MCF 10A (cell line): ENCODE data around the gene PSMD4. TPM values are rescaled to one million over a fixed set of nuclear protein-coding genes. Genes with fewer than 3 reads are reported as not detected.

ENCODE experiments used
- BruUV-seq: library from RNA; stranded (reverse); fragments of 400-500 nt; replicated peaks from 2 replicates; lab custom pipeline; 2021; lab: Mats Ljungman, UMichigan
- CTCF ChIA-PET: fragments of 300-600 bp; sonication (Branson Sonifier 250); formaldehyde crosslinking; extraction: SDS; loops from one replicate; lab custom pipeline; 2021; ENCODE audit warnings: antibody characterized with exemption, inconsistent platforms; lab: Yijun Ruan, JAX
- POLR2A ChIA-PET: fragments of 300-600, 350-650 bp; sonication (Branson Sonifier 250); formaldehyde crosslinking; extraction: SDS; loops from one replicate; lab custom pipeline; 2020; ENCODE audit warnings: antibody characterized with exemption, inconsistent platforms; lab: Yijun Ruan, JAX
- DNase-seq: peaks from one replicate; pipeline ENCODE4 v3.0.0-alpha.2; 2018; ENCODE audit not compliant: unreplicated experiment
- H3K27ac Mint-ChIP-seq: one replicate; pipeline ENCODE4 v1.8.0; 2022; ENCODE audit warnings: mild to moderate bottlenecking, low read depth, mixed read lengths; ENCODE audit not compliant: unreplicated experiment
- H3K27me3 Mint-ChIP-seq: one replicate; pipeline ENCODE4 v1.8.0; 2022; ENCODE audit warnings: mixed read lengths; ENCODE audit not compliant: insufficient read depth, unreplicated experiment
- H3K36me3 Mint-ChIP-seq: one replicate; pipeline ENCODE4 v1.8.0; 2022; ENCODE audit warnings: mild to moderate bottlenecking, moderate library complexity, mixed read lengths; ENCODE audit not compliant: insufficient read depth, unreplicated experiment
- H3K4me1 Mint-ChIP-seq: one replicate; pipeline ENCODE4 v1.8.0; 2022; ENCODE audit warnings: mixed read lengths; ENCODE audit not compliant: insufficient read depth, unreplicated experiment
- H3K4me3 Mint-ChIP-seq: one replicate; pipeline ENCODE4 v1.8.0; 2022; ENCODE audit warnings: mild to moderate bottlenecking, moderate library complexity, mixed read lengths; ENCODE audit not compliant: unreplicated experiment
- H3K9me3 Mint-ChIP-seq: one replicate; pipeline ENCODE4 v1.8.0; 2022; ENCODE audit warnings: mixed read lengths; ENCODE audit not compliant: unreplicated experiment
- intact Hi-C: fragments of 100-400 bp; cut with micrococcal nuclease; formaldehyde crosslinking; loops from 2 replicates; pipeline ENCODE4 v1.14.1; 2022
- total RNA-seq: library from RNA; stranded (reverse); gene quantifications from 2 replicates; pipeline ENCODE4 v1.2.3, GENCODE V29; 2022
- TF ChIP-seq, protein P1 (sequence below): fragments of 200-600 bp; IDR thresholded peaks from one replicate; pipeline ENCODE4 v1.8.0; 2022; ENCODE audit warnings: antibody characterized with exemption, mild to moderate bottlenecking; ENCODE audit not compliant: unreplicated experiment

PSMD4 gene
- total RNA-seq, 1 experiment from 2014 or later = 285 TPM

DNA sequence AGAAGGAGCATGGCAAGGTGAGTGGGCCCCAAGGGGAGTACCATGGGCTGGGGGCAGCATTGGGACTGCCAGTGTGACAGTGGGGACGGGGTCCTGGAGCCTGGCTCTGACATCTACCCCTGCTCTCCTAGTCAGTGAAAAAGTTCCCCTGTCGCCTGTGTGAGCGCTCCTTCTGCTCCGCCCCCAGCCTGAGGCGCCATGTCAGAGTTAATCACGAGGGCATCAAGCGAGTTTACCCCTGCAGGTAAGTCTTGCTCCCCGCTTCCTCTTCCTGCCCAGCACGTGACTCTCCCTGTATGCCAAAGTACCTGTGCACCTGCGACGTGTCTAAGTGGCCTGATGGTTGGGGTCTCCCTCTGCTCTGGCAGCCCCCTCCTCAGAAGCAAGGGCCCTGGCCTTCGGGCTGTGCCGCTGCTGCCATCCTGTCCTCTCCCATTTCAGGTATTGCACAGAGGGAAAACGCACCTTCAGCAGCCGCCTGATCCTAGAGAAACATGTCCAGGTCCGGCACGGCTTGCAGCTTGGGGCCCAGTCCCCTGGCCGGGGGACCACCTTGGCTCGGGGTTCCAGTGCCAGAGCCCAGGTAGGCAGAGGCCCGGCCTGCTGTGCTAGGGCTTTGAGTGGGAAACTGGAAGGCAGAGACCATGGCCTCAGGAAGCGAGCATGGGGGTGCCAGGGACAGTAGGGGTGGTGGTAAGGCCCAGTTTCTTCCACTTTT lies 35.6 kb downstream of the PSMD4 start:
- CTCF ChIA-PET = interaction anchor here (3.6 kb wide), 1 partner anchor 11 kb away, joined by 13 read pairs; no protein-coding TSS in a partner anchor
- no TSS peak for BruUV-seq
- H3K36me3 Mint-ChIP-seq = peaks cover 93% of the 10 kb centered on the region
- no peaks in the 10 kb centered on the region for H3K4me1 Mint-ChIP-seq
- no peaks in the 10 kb centered on the region for H3K9me3 Mint-ChIP-seq
- TF ChIP-seq, protein P1, sequence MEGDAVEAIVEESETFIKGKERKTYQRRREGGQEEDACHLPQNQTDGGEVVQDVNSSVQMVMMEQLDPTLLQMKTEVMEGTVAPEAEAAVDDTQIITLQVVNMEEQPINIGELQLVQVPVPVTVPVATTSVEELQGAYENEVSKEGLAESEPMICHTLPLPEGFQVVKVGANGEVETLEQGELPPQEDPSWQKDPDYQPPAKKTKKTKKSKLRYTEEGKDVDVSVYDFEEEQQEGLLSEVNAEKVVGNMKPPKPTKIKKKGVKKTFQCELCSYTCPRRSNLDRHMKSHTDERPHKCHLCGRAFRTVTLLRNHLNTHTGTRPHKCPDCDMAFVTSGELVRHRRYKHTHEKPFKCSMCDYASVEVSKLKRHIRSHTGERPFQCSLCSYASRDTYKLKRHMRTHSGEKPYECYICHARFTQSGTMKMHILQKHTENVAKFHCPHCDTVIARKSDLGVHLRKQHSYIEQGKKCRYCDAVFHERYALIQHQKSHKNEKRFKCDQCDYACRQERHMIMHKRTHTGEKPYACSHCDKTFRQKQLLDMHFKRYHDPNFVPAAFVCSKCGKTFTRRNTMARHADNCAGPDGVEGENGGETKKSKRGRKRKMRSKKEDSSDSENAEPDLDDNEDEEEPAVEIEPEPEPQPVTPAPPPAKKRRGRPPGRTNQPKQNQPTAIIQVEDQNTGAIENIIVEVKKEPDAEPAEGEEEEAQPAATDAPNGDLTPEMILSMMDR = no peak
- intact Hi-C loops = no loop called here
- POLR2A ChIA-PET = interaction anchor here (0.7 to 1.3 kb wide), 5 partner anchors 10 to 109 kb away, joined by 3 to 6 read pairs (median 3); partner anchors contain the start of genes PSMB4 and SELENBP1
- no peak overlapping the region for H3K4me3 Mint-ChIP-seq
- H3K27me3 Mint-ChIP-seq = no peaks in the 10 kb centered on the region
- DNase-seq = no peak
- H3K27ac Mint-ChIP-seq = no peak overlapping the region

DNA sequence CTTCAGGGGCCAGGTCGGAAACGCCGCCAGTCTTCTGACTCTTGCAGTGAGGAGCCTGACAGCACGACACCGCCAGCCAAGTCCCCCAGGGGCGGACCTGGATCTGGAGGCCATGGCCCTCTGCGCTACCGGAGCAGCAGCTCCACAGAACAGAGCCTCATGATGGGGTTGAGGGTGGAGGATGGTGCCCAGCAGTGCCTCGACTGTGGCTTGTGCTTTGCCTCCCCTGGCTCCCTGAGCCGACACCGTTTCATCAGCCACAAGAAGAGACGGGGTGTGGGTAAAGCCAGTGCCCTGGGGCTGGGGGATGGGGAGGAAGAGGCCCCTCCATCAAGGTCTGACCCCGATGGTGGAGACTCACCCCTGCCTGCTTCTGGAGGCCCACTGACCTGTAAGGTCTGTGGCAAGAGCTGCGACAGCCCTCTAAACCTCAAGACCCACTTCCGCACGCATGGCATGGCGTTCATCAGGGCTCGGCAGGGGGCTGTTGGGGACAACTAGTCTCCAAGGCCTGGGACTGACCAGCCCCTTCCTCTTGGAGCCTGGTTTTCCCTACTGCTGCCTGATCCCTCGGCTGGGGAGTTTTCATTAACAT lies 36.3 kb downstream of the PSMD4 start:
- Mint-ChIP-seq H3K27me3 (no peaks in the 10 kb centered on the region), H3K9me3 (no peaks in the 10 kb centered on the region), H3K4me1 (no peaks in the 10 kb centered on the region), H3K27ac (no peak overlapping the region), H3K4me3 (no peak overlapping the region), H3K36me3 (peaks cover 93% of the 10 kb centered on the region)
- ChIA-PET CTCF (no interaction called here), POLR2A (interaction anchor here (0.9 kb wide), 1 partner anchor 50 kb away, joined by 3 read pairs; no protein-coding TSS in a partner anchor)
- TF ChIP-seq, protein P1 = no peak
- no TSS peak for BruUV-seq
- intact Hi-C loops = no loop called here
- DNase-seq = no peak

DNA sequence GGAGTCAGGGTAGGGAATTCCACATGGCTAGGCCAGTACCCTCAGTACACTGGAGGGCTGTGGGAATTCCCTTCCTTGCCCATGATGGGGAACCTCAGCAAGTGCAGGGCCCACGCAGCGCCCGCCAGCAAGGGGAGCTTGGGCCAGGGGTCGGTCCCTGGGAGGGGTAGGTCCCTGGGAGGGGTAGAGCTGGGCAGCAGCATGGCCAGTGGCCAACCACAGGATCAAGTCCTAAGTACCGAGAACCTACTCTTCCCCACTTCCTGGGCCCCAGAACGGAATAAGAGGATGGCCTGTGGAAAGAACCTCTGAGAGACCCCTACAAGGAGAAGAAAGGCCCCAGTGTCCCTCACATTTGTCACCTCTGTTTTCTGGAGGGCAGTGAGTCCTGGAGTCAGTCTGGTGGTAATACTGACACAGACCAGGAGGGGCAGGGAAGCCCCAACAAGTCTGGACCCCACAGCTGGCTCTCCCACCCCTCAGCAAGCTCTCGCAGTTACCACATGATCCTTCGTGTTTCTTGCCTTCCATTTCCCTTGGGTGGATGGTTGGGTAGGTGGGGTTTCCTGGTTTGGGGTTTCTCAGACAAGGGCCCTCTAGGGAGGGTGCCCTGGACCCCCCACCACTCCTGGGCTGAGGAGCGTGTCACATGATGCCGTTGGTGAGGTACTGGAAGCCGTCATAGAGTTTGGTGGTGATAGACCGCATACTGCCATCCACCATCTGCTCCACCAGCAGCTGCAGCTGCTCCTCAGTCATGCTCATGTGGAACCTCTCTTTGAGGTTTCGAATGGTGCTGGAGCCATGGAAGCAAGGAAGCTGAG lies 37.9 kb downstream of the PSMD4 start:
- POLR2A ChIA-PET = interaction anchor here (0.7 to 6.3 kb wide), 9 partner anchors 8 to 125 kb away, joined by 3 to 39 read pairs (median 4); partner anchors contain the start of genes PI4KB and PSMB4
- DNase-seq = no peak
- H3K27me3 Mint-ChIP-seq = no peaks in the 10 kb centered on the region
- no peaks in the 10 kb centered on the region for H3K9me3 Mint-ChIP-seq
- TF ChIP-seq, protein P1 = no peak
- BruUV-seq = TSS peak; percentile 52
- H3K4me1 Mint-ChIP-seq = no peaks in the 10 kb centered on the region
- intact Hi-C loops = no loop called here
- H3K36me3 Mint-ChIP-seq = peaks cover 95% of the 10 kb centered on the region
- CTCF ChIA-PET = interaction anchor here (0.5 to 27.4 kb wide), 7 partner anchors 8 to 141 kb away, joined by 3 to 566 read pairs (median 4); no protein-coding TSS in a partner anchor
- H3K27ac Mint-ChIP-seq = no peak overlapping the region
- no peak overlapping the region for H3K4me3 Mint-ChIP-seq
